Measurements from ENCODE around the gene PTCRA.

Gene PTCRA

GRCh38 chr6:42971746-42972327 lies 56.0 kb downstream of the PTCRA start:
- DNase-seq (ENCODE audit: low read depth in 2 of 2): no peak

- no peak for DNase-seq (ENCODE audit: low read depth in 2 of 2)
These were observed 58.1 kb downstream of the PTCRA start for GRCh38 chr6:42973926-42974325.

GRCh38 chr6:42974919-42975505 lies 59.2 kb downstream of the PTCRA start:
- no peak for DNase-seq (ENCODE audit: low read depth in 2 of 2)
